HG03280 (cell line): ENCODE data around the gene CHAF1A.

Experiments
- ATAC-seq: cut with Tn5 transposase; IDR thresholded peaks from one replicate; pipeline ENCODE4 v1.9.1; 2021; ENCODE audit warnings: mild to moderate bottlenecking, moderate library complexity; ENCODE audit not compliant: unreplicated experiment

CHAF1A gene

GRCh38 chr19:4378886-4379285, 23.6 kb upstream of the CHAF1A start:
- no peak for ATAC-seq

- no peak for ATAC-seq
Measured at GRCh38 chr19:4379383-4380253, 22.8 kb upstream of the CHAF1A start.

DNA sequence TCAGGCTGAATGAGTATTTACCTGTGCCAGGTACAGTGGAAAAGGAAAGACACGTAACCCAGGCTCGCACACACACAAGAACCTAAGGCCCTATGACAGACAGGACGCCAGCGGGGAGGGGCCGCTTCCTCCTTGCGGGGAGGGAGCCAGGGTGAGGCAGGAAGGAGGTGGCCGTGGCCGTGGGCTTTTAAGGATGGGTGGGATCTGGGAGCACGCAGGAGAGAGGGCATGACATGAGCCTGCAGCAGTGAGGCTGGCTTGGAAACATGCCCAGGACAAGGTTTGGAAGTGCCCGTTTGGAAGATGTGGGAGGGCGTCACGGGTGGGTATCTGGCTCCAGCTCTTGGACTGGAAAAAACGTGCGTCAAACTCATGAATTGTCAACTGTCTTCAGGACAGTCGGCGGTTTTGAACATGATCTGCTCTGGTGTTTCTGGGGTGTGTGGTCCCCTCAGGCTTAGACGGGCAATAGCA, 22.1 kb upstream of the CHAF1A start:
- ATAC-seq, result no peak

DNA sequence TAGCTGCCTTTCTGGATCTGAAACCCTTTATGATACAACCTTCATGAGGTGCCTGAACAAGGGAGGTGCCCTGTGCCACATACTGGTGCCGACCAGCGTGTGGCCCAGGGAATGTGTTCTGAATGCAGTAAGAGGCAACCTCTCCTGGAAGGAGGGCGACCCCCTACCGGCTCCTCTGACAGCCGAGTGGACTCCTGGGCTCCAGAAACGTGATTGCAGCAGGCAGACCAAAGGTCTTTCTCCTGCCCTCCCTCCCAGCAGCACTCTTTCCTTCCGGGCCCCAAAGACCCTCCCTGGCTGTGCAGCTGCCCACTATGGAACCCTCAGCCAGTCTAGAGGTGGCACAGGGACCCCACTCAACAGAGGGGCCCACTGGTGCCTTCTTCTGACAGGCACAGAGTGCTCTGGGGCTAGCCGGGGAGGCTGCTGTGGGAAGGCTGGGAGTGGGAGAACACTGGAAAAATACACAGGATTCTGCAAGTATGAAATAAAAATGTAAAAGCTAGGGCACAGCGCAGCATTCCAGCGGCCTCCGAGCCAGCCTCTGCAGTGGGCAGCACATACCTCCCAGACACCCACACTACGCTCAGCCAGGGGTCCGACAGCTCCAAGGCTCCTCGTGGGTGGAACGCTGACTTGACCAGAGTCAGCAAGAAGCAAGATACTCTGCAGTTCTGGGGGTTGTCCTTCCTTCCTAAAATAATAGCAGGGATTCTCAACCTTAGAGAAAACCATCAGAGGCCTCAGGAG, 17.0 kb upstream of the CHAF1A start:
- no peak for ATAC-seq

DNA sequence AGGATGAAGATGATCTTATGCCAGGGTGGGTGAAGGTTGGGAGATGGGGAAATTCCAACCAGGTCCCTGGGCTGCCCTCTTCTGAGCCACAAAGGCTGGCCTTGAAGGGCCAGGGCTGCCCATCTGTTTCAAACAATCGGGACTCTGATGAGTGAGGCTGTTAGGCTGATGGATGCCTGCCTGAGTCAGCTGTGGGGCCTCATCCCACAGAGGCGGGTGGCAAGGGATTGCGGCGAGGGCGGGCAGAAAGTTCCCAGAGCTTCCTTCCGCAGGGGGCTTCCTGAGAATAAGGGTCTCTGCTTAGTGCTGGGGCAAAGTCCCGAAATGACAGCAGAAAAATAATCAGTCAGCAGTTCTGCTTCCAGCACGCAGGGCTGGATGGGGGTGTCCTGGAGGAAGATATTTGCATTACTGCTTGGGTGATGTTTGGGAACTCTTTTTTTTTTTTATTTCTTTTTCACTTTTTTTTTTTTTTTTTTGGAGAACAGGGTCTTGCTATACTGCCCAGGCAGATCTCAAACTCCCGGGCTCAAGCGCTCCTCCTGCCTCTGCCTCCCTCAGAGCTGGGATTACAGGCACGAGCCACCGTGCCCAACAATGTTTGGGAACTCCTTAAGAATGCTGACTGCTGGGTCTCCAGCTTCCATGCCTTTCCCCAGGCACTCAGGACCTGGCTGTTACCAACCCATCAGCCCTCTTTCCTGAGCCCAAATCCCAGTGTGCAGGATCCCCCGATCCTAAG, 16.2 kb upstream of the CHAF1A start:
- no peak for ATAC-seq

DNA sequence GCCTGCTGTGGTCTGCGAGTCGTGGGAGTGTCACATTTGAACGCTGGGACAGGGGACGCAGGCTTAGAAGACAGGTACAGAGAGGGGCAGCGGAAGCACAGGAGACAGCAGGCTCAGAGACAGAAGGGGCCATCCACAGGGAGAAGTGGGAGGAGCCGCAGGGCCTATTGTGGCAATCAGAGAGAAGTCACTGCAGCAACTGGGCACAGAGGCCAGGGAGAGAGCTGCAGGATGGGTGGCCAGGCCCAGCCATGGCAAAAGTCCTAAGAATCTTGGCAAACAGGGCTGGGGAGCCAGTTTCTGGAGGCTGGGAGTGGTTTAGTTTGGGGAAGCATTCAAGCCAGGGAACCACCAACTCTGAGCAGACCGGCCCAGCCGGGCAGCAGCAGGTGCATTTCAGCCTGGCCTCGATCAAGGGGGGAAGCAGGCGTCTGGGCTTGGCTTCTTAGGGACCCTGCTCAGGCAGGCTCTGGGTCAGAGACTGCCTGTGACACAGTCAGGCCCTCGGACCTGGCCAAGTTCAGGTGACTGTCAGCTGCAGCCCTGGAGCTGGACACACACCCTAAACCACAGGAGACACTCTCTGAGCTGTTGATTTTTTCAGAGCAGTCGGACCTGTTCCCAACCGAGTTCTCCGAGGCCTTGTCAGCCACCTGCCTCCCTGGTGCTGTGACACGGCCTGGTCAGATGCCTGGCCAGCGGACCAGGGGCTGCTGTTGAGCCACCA, 13.9 kb upstream of the CHAF1A start:
- no peak for ATAC-seq

DNA sequence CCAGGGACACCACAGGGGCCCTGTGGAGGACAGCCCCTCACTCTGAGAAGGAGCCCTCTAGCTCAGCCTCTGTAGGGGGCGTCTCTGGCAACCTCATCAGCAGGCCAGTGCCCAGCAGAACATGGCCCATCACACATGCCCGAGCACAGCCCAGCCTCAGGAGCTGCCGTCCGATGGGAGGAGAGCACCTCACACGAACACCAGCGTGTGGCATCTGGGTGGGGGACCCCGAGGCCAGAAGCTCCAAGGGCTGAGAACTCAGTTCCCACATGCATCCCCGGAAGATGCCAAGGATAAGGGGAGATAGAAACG, 13.4 kb upstream of the CHAF1A start:
- no peak for ATAC-seq

DNA sequence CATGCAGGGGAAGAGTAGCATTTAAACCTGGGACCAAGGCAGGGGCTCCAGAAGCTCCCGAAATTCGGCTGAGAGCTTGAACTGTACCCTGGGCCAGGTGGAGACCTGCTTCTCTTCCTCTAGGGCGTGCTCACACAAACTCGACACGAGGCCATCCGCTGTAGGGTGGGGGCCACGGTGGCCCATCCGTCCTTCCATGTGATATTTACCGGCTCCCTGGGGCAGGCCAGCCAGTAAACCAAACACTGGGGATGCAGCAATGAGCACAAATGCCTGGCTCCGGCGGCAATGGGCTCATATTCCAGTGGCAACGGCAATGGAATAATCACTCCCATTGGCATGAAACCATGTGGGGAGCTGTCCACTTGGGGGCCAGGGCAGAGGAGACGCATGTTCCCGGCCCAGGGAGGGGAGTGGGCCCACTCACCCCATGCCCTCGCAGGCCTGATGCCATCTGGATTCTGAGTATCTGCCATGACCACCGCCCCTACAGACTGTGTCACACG, 12.9 kb upstream of the CHAF1A start:
- ATAC-seq, result no peak

DNA sequence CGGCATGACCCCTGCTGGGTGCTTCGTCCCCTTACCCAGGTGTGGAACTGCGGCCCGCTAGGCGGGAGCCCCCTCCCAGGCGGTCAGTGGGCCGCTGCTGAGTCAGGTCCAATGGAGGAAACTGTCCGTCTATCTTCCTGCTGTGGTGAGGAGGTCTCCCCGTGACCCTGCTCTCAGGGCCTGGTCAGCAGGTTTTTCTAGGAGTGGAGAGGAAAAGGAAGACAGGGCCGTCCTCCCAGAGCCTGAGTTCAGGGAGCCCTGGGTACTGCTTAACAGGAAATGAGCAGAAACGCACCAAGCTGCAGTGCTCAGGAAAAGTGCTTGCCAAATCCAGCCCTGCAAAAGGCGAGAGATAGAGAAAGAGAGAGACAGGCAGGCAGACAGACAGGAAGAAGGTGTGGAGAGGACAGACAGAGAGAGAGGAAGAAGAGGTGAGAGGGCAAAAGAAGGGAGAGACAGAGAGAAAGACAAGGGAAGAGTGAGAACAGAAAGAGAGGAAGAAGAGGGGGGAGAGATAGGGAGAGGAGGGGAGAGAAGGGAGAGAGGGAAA, 12.3 kb upstream of the CHAF1A start:
- ATAC-seq, result no peak

GRCh38 chr19:4390567-4391305, 11.7 kb upstream of the CHAF1A start:
- no peak for ATAC-seq

- no peak for ATAC-seq
Measured at GRCh38 chr19:4391306-4391693, 11.1 kb upstream of the CHAF1A start.

DNA sequence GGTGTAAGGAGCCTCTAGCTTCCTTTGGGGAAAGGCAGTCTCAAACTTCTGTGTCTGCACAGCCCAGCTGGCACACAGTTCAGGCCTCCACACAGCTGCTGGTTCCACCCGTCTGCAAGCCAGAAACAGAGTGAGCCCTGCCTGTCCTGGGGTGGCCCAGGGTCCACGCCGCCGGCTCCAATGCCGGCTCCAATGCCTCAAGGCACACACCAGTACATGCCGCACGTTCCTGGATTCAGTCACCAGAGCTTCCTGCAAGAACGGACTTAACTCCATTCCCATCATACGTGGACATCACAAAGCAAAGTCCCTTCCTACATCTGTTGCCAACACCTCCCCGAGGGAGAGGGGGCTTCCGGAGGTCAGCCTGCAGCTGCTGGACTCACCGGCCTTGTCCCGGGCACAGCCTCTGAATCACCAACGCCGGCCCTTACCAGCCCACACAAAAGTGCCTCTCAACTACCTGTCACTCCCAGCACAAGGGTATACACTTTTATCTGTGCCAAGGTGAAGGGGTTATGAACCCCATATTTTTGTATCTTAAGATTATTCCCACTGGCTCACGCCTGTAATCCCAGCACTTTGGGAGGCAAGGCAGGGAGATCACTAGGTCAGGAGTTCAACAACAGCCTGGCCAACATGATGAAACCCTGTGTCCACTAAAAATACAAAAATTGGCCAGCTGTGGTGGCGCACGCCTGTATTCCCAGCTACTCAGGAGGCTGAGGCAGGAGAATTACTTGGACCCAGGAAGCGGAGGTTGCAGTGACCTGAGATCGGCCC, 10.5 kb upstream of the CHAF1A start:
- no peak for ATAC-seq

GRCh38 chr19:4393947-4394590, 8.4 kb upstream of the CHAF1A start:
- no peak for ATAC-seq

DNA sequence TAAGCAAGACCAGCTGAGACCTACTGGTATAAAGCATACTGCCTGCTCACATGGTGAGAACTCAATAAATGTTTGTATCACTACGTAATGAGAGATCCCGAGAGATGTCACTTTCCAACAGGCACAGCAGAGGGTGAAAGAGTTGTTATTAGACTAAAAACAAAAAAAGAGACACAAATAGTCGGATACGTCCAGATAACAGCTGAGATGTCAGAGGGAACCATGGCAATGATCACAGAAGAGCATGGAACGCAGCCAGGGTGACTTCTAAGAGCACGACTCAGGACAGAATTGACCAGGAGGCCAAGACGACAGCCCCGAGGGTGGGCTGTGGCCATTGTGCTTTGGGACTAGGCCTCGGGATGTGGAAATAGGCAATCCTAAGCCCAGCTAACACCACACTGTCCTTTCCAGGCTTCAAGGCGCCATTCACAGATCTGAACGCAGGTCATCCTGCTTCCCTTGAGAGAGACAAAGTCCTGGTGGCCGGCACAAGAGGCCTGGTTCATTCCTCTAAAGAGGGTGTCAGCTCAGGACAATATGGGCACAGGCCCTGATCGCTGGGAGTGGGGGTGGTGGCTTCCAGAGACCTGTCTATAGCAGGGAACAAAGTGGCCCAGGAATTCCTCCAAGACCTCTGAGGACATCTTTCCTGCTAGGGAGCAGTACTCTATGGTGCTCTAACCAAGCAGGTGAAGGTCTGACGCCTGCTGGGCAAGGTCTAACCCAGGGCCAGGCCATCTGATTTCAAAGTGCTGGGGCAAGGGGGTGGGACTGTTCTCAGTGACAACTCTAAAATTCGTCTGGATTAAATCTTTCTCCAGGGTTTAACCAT, 5.3 kb upstream of the CHAF1A start:
- ATAC-seq, result no peak

DNA sequence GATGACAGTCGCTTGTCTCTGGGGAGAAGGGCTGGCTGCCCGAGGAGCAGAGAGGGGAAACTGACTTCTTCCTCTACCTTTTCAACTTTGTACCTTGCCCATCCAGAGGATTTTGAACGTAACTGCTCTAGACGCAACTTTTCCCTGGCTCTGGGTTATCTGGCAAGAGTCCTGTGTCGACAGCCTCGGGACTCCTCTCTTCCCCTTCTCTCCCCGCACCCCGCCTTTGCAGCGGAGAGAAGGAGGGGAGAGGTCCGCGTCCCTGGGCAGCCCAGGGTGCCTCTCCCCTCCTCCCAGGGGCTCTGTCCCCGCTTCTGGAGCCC, 2.7 kb upstream of the CHAF1A start:
- peak; percentile 1 for ATAC-seq

- peak; percentile 59 for ATAC-seq
Measured at GRCh38 chr19:4400135-4400936, 2.1 kb upstream of the CHAF1A start, which contains the start of gene SH3GL1. TSS of gene SH3GL1 (minus strand) at chr19:4400547. CDS start at chr19:4400368, 179 bp downstream.

- no peak for ATAC-seq
Measured at GRCh38 chr19:4401769-4402170, 670 bp upstream of the CHAF1A start.
